Measurements from ENCODE around the gene MYO10. TPM values are rescaled to one million over a fixed set of nuclear protein-coding genes. Genes with fewer than 3 reads are reported as not detected.

The MYO10 gene
- total RNA-seq, 1 experiment from 2014 or later: 202 TPM

DNA sequence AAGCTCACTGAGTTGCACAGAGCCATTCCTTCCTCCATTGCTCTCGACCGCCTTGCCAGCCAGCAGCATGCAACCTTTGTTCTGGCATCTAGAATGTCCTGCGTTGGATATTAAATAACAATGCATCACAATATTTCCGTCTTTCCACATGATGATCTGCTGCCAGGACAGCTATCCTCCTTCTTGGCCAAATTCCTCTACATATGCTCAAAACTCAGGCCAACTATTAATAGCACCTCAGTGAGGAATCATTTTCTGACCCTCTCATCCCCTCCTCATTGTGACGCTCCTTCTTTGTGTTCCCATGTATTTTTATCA, 128.6 kb downstream of the MYO10 start:
- Histone ChIP-seq H3K9me3 (ENCODE audit: low read depth, low read length, poor library complexity, severe bottlenecking) (no peaks in the 10 kb centered on the region), H3K4me1 (ENCODE audit: insufficient read depth, low read length, poor library complexity, severe bottlenecking) (peaks cover 39% of the 10 kb centered on the region), H3K27me3 (replicated peaks; ENCODE audit: insufficient read depth, low read depth, low read length, poor library complexity) (no peaks in the 10 kb centered on the region), H3K4me3 (ENCODE audit: low read depth, low read length, poor library complexity, severe bottlenecking) (no peak overlapping the region), H3K27ac (ENCODE audit: low read depth, low read length, poor library complexity, severe bottlenecking) (no peak overlapping the region), H3K36me3 (ENCODE audit: insufficient read depth, low read length, poor library complexity, severe bottlenecking) (peaks cover 6% of the 10 kb centered on the region)
- TF ChIP-seq CTCF (conservative IDR thresholded peaks at IDR 0.05; ENCODE audit: low read depth, low read length): no peak
- TF ChIP-seq EZH2 (IDR thresholded peaks at IDR 0.05; ENCODE audit: borderline replicate concordance, low read depth, low read length, poor library complexity, severe bottlenecking): no peak
- intact Hi-C loops (cut with micrococcal nuclease; ENCODE audit: unreplicated experiment): no loop called here
- no TSS peak for BruUV-seq (replicated peaks)
- POLR2A ChIA-PET (ENCODE audit: low non-redundant PET): interaction anchor here (0.5 kb wide), 2 partner anchors 40 to 362 kb away, joined by 6 to 8 read pairs; no protein-coding TSS in a partner anchor
- no peak for DNase-seq (ENCODE audit: low spot score)
- CTCF ChIA-PET: no interaction called here

GRCh38 chr5:16806711-16807546, 129.2 kb downstream of the MYO10 start:
- Histone ChIP-seq H3K36me3 (ENCODE audit: insufficient read depth, low read length, poor library complexity, severe bottlenecking) (peaks cover 3% of the 10 kb centered on the region), H3K27me3 (replicated peaks; ENCODE audit: insufficient read depth, low read depth, low read length, poor library complexity) (no peaks in the 10 kb centered on the region), H3K9me3 (ENCODE audit: low read depth, low read length, poor library complexity, severe bottlenecking) (no peaks in the 10 kb centered on the region), H3K27ac (ENCODE audit: low read depth, low read length, poor library complexity, severe bottlenecking) (peak overlapping the region; percentile 32), H3K4me3 (ENCODE audit: low read depth, low read length, poor library complexity, severe bottlenecking) (no peak overlapping the region), H3K4me1 (ENCODE audit: insufficient read depth, low read length, poor library complexity, severe bottlenecking) (peaks cover 36% of the 10 kb centered on the region)
- no peak for DNase-seq (ENCODE audit: low spot score)
- intact Hi-C loops (cut with micrococcal nuclease; ENCODE audit: unreplicated experiment): no loop called here
- POLR2A ChIA-PET (ENCODE audit: low non-redundant PET): interaction anchor here (0.5 kb wide), 2 partner anchors 41 to 363 kb away, joined by 6 to 8 read pairs; no protein-coding TSS in a partner anchor
- BruUV-seq (replicated peaks): TSS peak; percentile 8
- TF ChIP-seq EZH2 (IDR thresholded peaks at IDR 0.05; ENCODE audit: borderline replicate concordance, low read depth, low read length, poor library complexity, severe bottlenecking) (no peak), CTCF (conservative IDR thresholded peaks at IDR 0.05; ENCODE audit: low read depth, low read length) (no peak)
- CTCF ChIA-PET: no interaction called here

GRCh38 chr5:16805486-16805885, 130.6 kb downstream of the MYO10 start:
- H3K4me1 ChIP-seq (ENCODE audit: insufficient read depth, low read length, poor library complexity, severe bottlenecking): peaks cover 47% of the 10 kb centered on the region
- intact Hi-C loops (cut with micrococcal nuclease; ENCODE audit: unreplicated experiment): no loop called here
- no peak overlapping the region for H3K4me3 ChIP-seq (ENCODE audit: low read depth, low read length, poor library complexity, severe bottlenecking)
- BruUV-seq (replicated peaks): no TSS peak
- TF ChIP-seq CTCF (conservative IDR thresholded peaks at IDR 0.05; ENCODE audit: low read depth, low read length): no peak
- TF ChIP-seq EZH2 (IDR thresholded peaks at IDR 0.05; ENCODE audit: borderline replicate concordance, low read depth, low read length, poor library complexity, severe bottlenecking): no peak
- CTCF ChIA-PET: no interaction called here
- no peak overlapping the region for H3K27ac ChIP-seq (ENCODE audit: low read depth, low read length, poor library complexity, severe bottlenecking)
- no peaks in the 10 kb centered on the region for H3K27me3 ChIP-seq (replicated peaks; ENCODE audit: insufficient read depth, low read depth, low read length, poor library complexity)
- H3K9me3 ChIP-seq (ENCODE audit: low read depth, low read length, poor library complexity, severe bottlenecking): no peaks in the 10 kb centered on the region
- H3K36me3 ChIP-seq (ENCODE audit: insufficient read depth, low read length, poor library complexity, severe bottlenecking): peaks cover 3% of the 10 kb centered on the region
- POLR2A ChIA-PET (ENCODE audit: low non-redundant PET): no interaction called here
- DNase-seq (ENCODE audit: low spot score): no peak

Measured in A673 (cell line).